H1 (cell line): ENCODE results near the gene FMNL2. TPM values are rescaled to one million over a fixed set of nuclear protein-coding genes. Genes with fewer than 3 reads are reported as not detected.

Experiments
- CTCF ChIA-PET: fragments of 300-600 bp; sonication (Branson Sonifier 250); formaldehyde crosslinking; loops from one replicate; lab custom pipeline; 2021; ENCODE audit not compliant: partially characterized antibody; lab: Charles Lee
- POLR2A ChIA-PET: fragments of 300-600 bp; sonication (Branson Sonifier 250); formaldehyde crosslinking; loops from one replicate; lab custom pipeline; 2021; ENCODE audit warnings: inconsistent platforms; ENCODE audit not compliant: partially characterized antibody; lab: Charles Lee
- DNase-seq, 2 experiments: peaks; one replicate each; pipeline versions ENCODE4 v3.0.0 to v3.0.0-alpha.2; 2010 to 2022; ENCODE audit warnings: low spot score in 2 of 2, low read depth in 1 of 2, mixed read lengths in 1 of 2
- FAIRE-seq: peaks from 2 replicates; lab custom pipeline; 2011; peaks lifted over from hg19 to GRCh38; lab: Jason Lieb, UNC
- H2AFZ ChIP-seq: 2 replicates; pipeline ENCODE4 v1.8.1; 2012; ENCODE audit warnings: low read length, inconsistent platforms
- H2AK5ac ChIP-seq: 2 replicates; pipeline ENCODE4 v1.6.1; 2013; ENCODE audit warnings: low read depth, low read length
- H2BK120ac ChIP-seq: replicated peaks from 2 replicates; pipeline ENCODE3; 2013; ENCODE audit warnings: low read depth, low read length, inconsistent platforms
- H2BK12ac ChIP-seq: 2 replicates; pipeline ENCODE4 v1.6.1; 2013; ENCODE audit warnings: low read depth, low read length
- H2BK15ac ChIP-seq: 2 replicates; pipeline ENCODE4 v1.6.1; 2013; ENCODE audit warnings: low read length
- H2BK20ac ChIP-seq: 2 replicates; pipeline ENCODE4 v1.6.1; 2013; ENCODE audit warnings: low read length
- H2BK5ac ChIP-seq: 2 replicates; pipeline ENCODE4 v1.6.1; 2013; ENCODE audit warnings: low read depth, low read length
- H3K14ac ChIP-seq: 2 replicates; pipeline ENCODE4 v1.6.1; 2013; ENCODE audit warnings: inconsistent platforms; ENCODE audit not compliant: insufficient read length
- H3K18ac ChIP-seq: 2 replicates; pipeline ENCODE4 v1.6.1; 2013; ENCODE audit warnings: low read length; ENCODE audit errors: extremely low read depth
- H3K23ac ChIP-seq: 2 replicates; pipeline ENCODE4 v1.6.1; 2013; ENCODE audit warnings: inconsistent platforms; ENCODE audit not compliant: insufficient read length
- H3K23me2 ChIP-seq: 2 replicates; pipeline ENCODE4 v1.6.1; 2013; ENCODE audit warnings: low read depth, low read length
- H3K27ac ChIP-seq: 2 replicates; pipeline ENCODE4 v1.6.1; 2011; ENCODE audit warnings: low read depth, low read length, inconsistent platforms
- H3K27me3 ChIP-seq, 4 experiments: replicated peaks in 1 of 4; 1 replicate in 1 of 4; 2 replicates in 3 of 4; pipeline versions ENCODE4 v1.6.1 to v1.8.1; 2011 to 2013; ENCODE audit warnings: low read length in 3 of 4, mild to moderate bottlenecking in 3 of 4, inconsistent platforms in 2 of 4, mixed read lengths in 2 of 4, moderate library complexity in 1 of 4; ENCODE audit not compliant: control insufficient read depth in 3 of 4, insufficient read depth in 3 of 4; ENCODE audit errors: extremely low read depth in 1 of 4
- H3K36me3 ChIP-seq, 4 experiments: 2 replicates each; pipeline versions ENCODE4 v1.6.1 to v1.8.1; 2011 to 2013; ENCODE audit warnings: mild to moderate bottlenecking in 4 of 4, low read length in 3 of 4, moderate library complexity in 2 of 4, control low read depth in 1 of 4, inconsistent platforms in 1 of 4; ENCODE audit not compliant: insufficient read depth in 4 of 4, control insufficient read depth in 2 of 4
- H3K4ac ChIP-seq: replicated peaks from 2 replicates; pipeline ENCODE3; 2013; ENCODE audit warnings: low read length, low read depth, mixed read lengths, inconsistent platforms; ENCODE audit not compliant: insufficient read length
- H3K4me1 ChIP-seq, 4 experiments: replicated peaks in 1 of 4; 1 replicate in 1 of 4; 2 replicates in 3 of 4; pipeline versions ENCODE4 v1.6.1 to v1.8.1; 2011 to 2013; ENCODE audit warnings: low read length in 3 of 4, inconsistent platforms in 2 of 4, mixed read lengths in 1 of 4; ENCODE audit not compliant: insufficient read depth in 4 of 4, control insufficient read depth in 3 of 4
- H3K4me2 ChIP-seq, 2 experiments: 2 replicates each; pipeline versions ENCODE4 v1.6.1 to v1.8.1; 2011 to 2013; ENCODE audit warnings: low read depth in 2 of 2, low read length in 2 of 2, control low read depth in 1 of 2, inconsistent platforms in 1 of 2, mild to moderate bottlenecking in 1 of 2; ENCODE audit not compliant: insufficient read depth in 1 of 2
- H3K4me3 ChIP-seq, 4 experiments: fragments of 200-600, 300-600 bp in 1 of 4; sonication (generic), shearing (Covaris generic), sonication (Bioruptor Twin) in 1 of 4; 2 replicates each; pipeline versions ENCODE4 v1.5.1 to v1.8.1; 2011 to 2016; ENCODE audit warnings: low read length in 4 of 4, low read depth in 3 of 4, control low read depth in 2 of 4, inconsistent platforms in 2 of 4, mild to moderate bottlenecking in 2 of 4, mixed read lengths in 1 of 4, moderate library complexity in 1 of 4; ENCODE audit not compliant: insufficient read depth in 2 of 4; ENCODE audit errors: extremely low read depth in 1 of 4
- H3K56ac ChIP-seq: replicated peaks from 2 replicates; pipeline ENCODE3; 2013; ENCODE audit warnings: low read depth, mild to moderate bottlenecking, mixed read lengths, low read length, inconsistent platforms; ENCODE audit not compliant: insufficient read length
- H3K79me1 ChIP-seq: 2 replicates; pipeline ENCODE4 v1.6.1; 2013; ENCODE audit warnings: low read depth, low read length, control low read depth
- H3K79me2 ChIP-seq, 2 experiments: 2 replicates each; pipeline versions ENCODE4 v1.6.1 to v1.8.1; 2012 to 2013; ENCODE audit warnings: low read length in 2 of 2, mild to moderate bottlenecking in 2 of 2, inconsistent platforms in 1 of 2; ENCODE audit not compliant: insufficient read depth in 2 of 2, control insufficient read depth in 1 of 2
- H3K9ac ChIP-seq, 4 experiments: replicated peaks in 1 of 4; 1 replicate in 1 of 4; 2 replicates in 3 of 4; pipeline versions ENCODE4 v1.6.1 to v1.8.1; 2011 to 2013; ENCODE audit warnings: low read depth in 3 of 4, low read length in 3 of 4, control low read depth in 2 of 4, mild to moderate bottlenecking in 2 of 4, moderate library complexity in 2 of 4, inconsistent platforms in 1 of 4; ENCODE audit errors: extremely low read depth in 1 of 4
- H3K9me3 ChIP-seq, 2 experiments: 2 replicates each; pipeline versions ENCODE4 v1.6.1 to v1.8.1; 2012 to 2013; ENCODE audit warnings: mild to moderate bottlenecking in 2 of 2, moderate library complexity in 2 of 2, control low read depth in 1 of 2, inconsistent platforms in 1 of 2, low read depth in 1 of 2, low read length in 1 of 2, mixed read lengths in 1 of 2; ENCODE audit not compliant: insufficient read depth in 2 of 2
- H4K20me1 ChIP-seq, 2 experiments: replicated peaks in 1 of 2; 2 replicates each; pipeline versions ENCODE3 to v1.8.1; 2011 to 2013; ENCODE audit warnings: inconsistent platforms in 2 of 2, low read length in 2 of 2, mild to moderate bottlenecking in 1 of 2; ENCODE audit not compliant: insufficient read depth in 2 of 2, control insufficient read depth in 1 of 2
- H4K5ac ChIP-seq: 2 replicates; pipeline ENCODE4 v1.6.1; 2013; ENCODE audit warnings: low read length, low read depth, mixed read lengths, inconsistent platforms; ENCODE audit not compliant: insufficient read length
- H4K8ac ChIP-seq: 2 replicates; pipeline ENCODE4 v1.8.0; 2013; ENCODE audit warnings: mild to moderate bottlenecking, moderate library complexity, low read length, inconsistent platforms; ENCODE audit not compliant: insufficient read depth; ENCODE audit errors: extremely low read depth
- H4K91ac ChIP-seq: replicated peaks from 2 replicates; pipeline ENCODE3; 2013; ENCODE audit warnings: low read length, mixed read lengths, inconsistent platforms; ENCODE audit not compliant: insufficient read length
- SIX5 ChIP-seq: IDR thresholded peaks from 2 replicates; pipeline ENCODE4 v1.6.1; 2011; ENCODE audit warnings: mild to moderate bottlenecking, low read depth, low read length
- WGBS, 2 experiments: shearing (Covaris generic) in 1 of 2; methylation state at CpG; one replicate each; pipeline versions ENCODE4 v1.1.6 to v1.1.7; 2013 to 2015; ENCODE audit warnings: low lambda C conversion rate in 2 of 2, mixed read lengths in 2 of 2, inconsistent platforms in 1 of 2, low coverage in 1 of 2, missing lambda C conversion rate in 1 of 2; ENCODE audit not compliant: insufficient replicate concordance in 2 of 2, insufficient coverage in 1 of 2, insufficient read length in 1 of 2; ENCODE audit errors: extremely low coverage in 1 of 2, missing lambda C conversion rate in 1 of 2; 5-methylcytosine and 5-hydroxymethylcytosine counted together
- polyA plus RNA-seq, 7 experiments: library from polyadenylated mRNA; depleted of rRNA in 3 of 7; stranded (reverse) in 5 of 7; unstranded in 2 of 7; fragments of >200 nt in 5 of 7; fragments of 200-250 nt in 2 of 7; gene quantifications; 1 replicate in 5 of 7; 2 replicates in 1 of 7; 4 replicates in 1 of 7; pipeline versions ENCODE4 v1.2.1 to v1.2.3, GENCODE V29; 2011 to 2013; ENCODE audit warnings: missing spikeins in 2 of 7, mixed read lengths in 2 of 7
- total RNA-seq: library from RNA; stranded (reverse); fragmentation: NEBNext Ultra II Directional; extraction: Animal tissue kit (Norgen Biotek cat#: 25700); gene quantifications from 2 replicates; pipeline ENCODE4 v1.2.1, GENCODE V29; 2021

Gene FMNL2
- total and polyA plus RNA-seq, 2 of the 8 experiments (the other 6 are each of a cell fraction or from before 2014, with no cell fraction given): 15.5 to 45.1 TPM

DNA sequence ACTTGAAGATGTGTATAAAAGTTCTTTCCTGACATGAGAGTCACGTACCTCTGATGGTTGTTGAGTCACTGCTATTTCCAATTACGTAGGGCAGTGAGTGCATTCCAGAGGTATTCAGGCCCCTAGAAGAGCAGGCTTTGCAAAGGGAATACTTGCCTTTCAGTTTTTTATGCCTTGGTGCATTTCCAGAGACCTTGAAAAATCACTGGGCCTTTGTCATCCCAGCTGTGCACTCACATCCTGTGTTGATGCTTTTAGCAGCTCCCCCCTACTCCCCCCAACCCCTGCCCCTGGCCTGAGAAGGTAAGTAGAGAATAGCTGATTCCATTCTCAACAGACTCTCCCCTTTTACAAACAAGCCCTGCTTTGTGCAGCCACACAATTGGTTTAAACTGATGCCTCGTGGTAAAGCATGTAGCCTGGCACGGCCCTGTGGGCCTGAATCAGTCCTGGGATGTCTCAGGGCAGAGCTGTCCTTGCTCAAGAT lies 208.1 kb downstream of the FMNL2 start:
- FAIRE-seq: no peak
- Histone ChIP-seq H3K9ac (no peak overlapping the region), H3K18ac (no peak overlapping the region), H3K14ac (no peak overlapping the region), H2BK15ac (no peak overlapping the region), H3K4ac (no peak overlapping the region), H3K4me1 (peaks cover 0 to 8% (median 5%) of the 10 kb centered on the region in 4 experiments; a peak in 4 of 7 replicates), H3K27me3 (no peaks in the 10 kb centered on the region), H3K79me2 (peaks cover 0 to 5% of the 10 kb centered on the region in 2 experiments; a peak in 3 of 4 replicates), H4K8ac (no peak overlapping the region), H3K36me3 (no peaks in the 10 kb centered on the region), H3K56ac (no peak overlapping the region), H2AFZ (no peak overlapping the region), H4K91ac (no peak overlapping the region), H2BK20ac (no peak overlapping the region), H3K23ac (no peak overlapping the region), H2BK12ac (no peak overlapping the region), H2BK5ac (no peak overlapping the region), H3K79me1 (no peaks in the 10 kb centered on the region; the same call in 1 of the 2 replicates), H2AK5ac (no peak overlapping the region), H3K4me2 (no peak overlapping the region), H3K23me2 (no peaks in the 10 kb centered on the region), H4K20me1 (no peaks in the 10 kb centered on the region), H3K4me3 (no peak overlapping the region), H3K9me3 (no peaks in the 10 kb centered on the region), H2BK120ac (no peak overlapping the region), H4K5ac (no peak overlapping the region), H3K27ac (no peak overlapping the region)
- DNase-seq: no peak
- CTCF ChIA-PET: interaction anchor here (1.2 kb wide), 1 partner anchor 13 kb away, joined by 3 read pairs; no protein-coding TSS in a partner anchor
- 52% methylated on average over 4 of the region's 4 CpGs; no CpG with 5 or more reads in 1 of the 2 experiments for WGBS, 2 experiments
- POLR2A ChIA-PET: no interaction called here
- TF ChIP-seq SIX5: no peak
